Measurements from ENCODE around the gene AMER2.

The AMER2 gene

GRCh38 chr13:25171517-25172302, at the start of gene AMER2:
Gene AMER2, minus strand, starts transcription at chr13:25172288. Its CDS starts 669 bp downstream, at chr13:25171619.
- H3K27ac ChIP-seq, result no peak within 1 kb of the TSS
- TF ChIP-seq ZFX (IDR thresholded peaks at IDR 0.05), result no peak
- TF ChIP-seq CTCF (conservative IDR thresholded peaks at IDR 0.05), result no peak

- no peak for TF ChIP-seq CTCF (conservative IDR thresholded peaks at IDR 0.05)
- TF ChIP-seq ZFX (IDR thresholded peaks at IDR 0.05), result no peak
- H3K27ac ChIP-seq, result no peak overlapping the region
Observed at GRCh38 chr13:25218019-25218418, 45.9 kb upstream of the AMER2 start.

- TF ChIP-seq CTCF (conservative IDR thresholded peaks at IDR 0.05), result no peak
- H3K27ac ChIP-seq, result no peak overlapping the region
Observed at GRCh38 chr13:25217023-25217885, 45.2 kb upstream of the AMER2 start.

- H3K27ac ChIP-seq, result no peak overlapping the region
- no peak for TF ChIP-seq CTCF (conservative IDR thresholded peaks at IDR 0.05)
- TF ChIP-seq ZFX (IDR thresholded peaks at IDR 0.05), result no peak
Observed at GRCh38 chr13:25215253-25215575, 43.1 kb upstream of the AMER2 start.

GRCh38 chr13:25214491-25215252, 42.6 kb upstream of the AMER2 start:
- no peak overlapping the region for H3K27ac ChIP-seq
- TF ChIP-seq CTCF (conservative IDR thresholded peaks at IDR 0.05) (no peak; the same call in 1 of the 2 replicates), ZFX (IDR thresholded peaks at IDR 0.05) (no peak)

- no peak overlapping the region for H3K27ac ChIP-seq
- TF ChIP-seq ZFX (IDR thresholded peaks at IDR 0.05) (no peak), CTCF (conservative IDR thresholded peaks at IDR 0.05) (no peak)
Observed at GRCh38 chr13:25213715-25214114, 41.6 kb upstream of the AMER2 start.

All from C4-2B (cell line).